Suppressor macrophage (primary cell): ENCODE data around the gene ZIC4.
A peak's percentile ranks its signal among the peaks of the same experiment; 100 is the strongest.

Experiments
- DNase-seq, 4 experiments: peaks; one replicate each; pipeline ENCODE4 v3.0.0-alpha.2; 2020 to 2022

The ZIC4 gene

DNA sequence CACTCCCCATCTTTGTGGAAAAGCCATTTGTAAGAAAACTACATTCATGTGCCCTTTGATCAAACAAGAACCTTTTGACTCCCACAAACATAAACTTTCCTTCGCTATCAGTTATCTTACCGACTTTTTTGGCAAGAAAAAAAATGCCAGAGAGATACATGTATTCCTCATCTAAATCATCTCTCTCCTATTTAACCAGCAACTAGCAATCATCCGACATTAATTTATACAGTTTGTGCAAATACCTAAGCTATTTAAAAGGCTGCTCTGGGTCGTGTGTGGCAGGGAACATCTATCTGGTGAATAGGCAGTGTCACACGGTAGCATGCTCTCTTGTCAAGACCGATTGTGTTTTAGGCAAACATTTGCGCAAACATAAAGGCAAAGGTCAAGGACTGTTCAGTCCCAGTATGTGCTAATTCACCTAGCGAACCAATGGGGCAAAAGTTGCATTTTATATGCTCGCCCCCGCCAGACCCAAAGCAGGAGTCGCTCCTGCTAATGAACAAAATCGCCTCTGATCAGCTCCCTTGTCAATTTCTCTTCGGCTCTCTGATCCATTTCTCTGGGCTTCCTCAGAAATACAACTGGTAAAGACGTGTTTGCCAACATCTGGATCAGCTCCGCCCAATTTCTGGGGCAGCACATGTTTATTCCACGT, 37.7 kb downstream of the ZIC4 start:
- DNase-seq = no peak

DNA sequence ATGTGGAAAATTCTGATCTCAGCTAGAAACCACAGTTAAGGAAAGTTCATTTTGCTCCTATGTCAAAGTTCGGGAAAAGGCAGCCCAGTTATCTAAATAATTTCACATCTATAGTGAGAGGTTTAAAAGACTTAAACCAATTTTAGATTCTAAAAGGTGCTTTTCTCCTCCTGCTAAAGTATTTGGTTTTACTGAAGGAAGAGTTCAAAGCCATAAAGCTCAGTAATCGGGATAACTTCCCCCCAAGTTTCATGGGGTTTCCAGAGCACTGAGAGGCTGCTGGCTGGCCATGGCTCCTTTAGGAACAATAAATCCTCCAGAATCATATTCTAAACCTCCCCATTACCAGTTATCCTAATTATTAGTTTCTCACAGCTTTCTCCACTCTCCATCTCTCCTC, 38.2 kb downstream of the ZIC4 start:
- no peak for DNase-seq

DNA sequence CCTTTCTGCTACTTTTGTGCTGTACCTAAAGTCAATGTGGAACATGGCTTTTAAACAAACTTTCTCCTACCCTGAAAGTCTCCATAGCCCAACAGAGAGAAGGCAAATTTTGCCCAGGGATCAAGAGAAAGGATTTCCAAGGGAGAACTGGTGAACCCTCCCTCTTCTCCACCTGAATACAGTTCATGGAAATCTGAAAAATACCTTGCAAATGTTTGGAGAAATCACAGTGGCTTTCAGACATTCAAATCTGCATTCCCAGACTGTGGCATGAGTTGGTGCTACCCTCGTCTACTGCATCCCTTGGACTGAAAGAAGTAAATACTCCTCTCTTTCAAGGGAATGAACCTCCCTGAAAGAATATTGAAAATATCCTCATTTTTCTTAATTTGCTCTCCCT, 38.7 kb downstream of the ZIC4 start:
- no peak for DNase-seq

DNA sequence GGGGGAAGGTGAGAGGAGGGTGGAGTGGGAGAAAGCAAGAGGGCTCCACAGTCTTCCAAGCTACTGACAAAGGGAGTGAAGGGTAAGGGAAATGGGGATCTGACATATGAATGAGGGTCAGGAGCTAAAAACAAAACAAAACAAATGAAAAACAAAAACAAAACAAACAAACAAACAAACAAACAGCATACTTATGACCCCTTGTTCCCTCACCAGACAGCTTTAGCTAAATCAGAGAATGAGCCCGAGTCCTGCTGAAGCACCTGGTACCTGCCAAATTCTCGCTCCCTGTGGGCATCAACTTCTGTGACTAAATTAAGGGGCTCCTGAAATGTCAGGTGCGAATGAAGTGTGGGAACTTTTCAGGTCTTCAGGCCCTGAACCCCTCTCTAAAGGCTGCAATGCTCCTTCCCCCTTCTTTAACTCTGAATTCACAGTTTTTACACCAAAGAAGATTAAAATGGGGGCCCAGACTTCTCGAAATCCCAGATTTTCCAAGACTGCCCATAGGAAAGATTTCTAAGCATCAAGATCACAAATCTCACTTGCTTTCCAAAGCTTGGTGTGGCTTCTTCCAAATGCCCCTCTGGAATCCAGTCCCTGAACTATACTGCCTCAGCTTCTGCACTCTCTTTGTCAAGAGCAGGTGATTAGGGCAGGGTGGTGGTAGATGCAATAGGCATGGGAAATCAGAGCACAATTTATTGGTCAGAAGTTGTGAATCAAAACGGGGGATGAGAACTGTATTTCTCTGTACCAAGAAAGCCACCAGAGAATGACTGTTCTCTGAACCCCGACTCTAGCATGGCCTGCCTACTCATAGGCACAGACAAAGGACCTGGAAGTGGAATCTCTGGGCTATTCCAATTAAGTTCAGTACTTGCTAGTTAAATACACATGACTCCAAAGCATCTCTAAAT, 40.9 kb downstream of the ZIC4 start:
- DNase-seq = no peak

DNA sequence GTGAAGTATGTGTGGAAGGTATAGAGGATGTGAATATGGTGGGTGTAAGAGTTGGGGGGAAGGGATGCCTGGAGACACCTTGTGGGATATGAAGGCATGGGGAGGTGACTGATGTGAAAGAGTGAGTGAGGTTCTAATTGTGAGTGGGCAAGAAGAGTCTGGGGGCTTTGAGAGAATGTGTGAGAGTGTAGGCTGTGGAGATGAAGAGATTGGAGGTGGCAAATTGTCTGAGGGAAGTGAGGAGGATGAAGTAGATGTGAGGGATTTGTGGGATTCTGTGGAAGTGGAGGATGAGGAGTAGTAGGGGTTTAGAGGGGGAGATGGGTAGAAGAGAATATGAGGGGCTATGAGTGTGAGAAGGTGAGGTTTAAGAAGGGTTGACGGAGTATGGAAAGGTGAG, 41.6 kb downstream of the ZIC4 start:
- DNase-seq = no peak

DNA sequence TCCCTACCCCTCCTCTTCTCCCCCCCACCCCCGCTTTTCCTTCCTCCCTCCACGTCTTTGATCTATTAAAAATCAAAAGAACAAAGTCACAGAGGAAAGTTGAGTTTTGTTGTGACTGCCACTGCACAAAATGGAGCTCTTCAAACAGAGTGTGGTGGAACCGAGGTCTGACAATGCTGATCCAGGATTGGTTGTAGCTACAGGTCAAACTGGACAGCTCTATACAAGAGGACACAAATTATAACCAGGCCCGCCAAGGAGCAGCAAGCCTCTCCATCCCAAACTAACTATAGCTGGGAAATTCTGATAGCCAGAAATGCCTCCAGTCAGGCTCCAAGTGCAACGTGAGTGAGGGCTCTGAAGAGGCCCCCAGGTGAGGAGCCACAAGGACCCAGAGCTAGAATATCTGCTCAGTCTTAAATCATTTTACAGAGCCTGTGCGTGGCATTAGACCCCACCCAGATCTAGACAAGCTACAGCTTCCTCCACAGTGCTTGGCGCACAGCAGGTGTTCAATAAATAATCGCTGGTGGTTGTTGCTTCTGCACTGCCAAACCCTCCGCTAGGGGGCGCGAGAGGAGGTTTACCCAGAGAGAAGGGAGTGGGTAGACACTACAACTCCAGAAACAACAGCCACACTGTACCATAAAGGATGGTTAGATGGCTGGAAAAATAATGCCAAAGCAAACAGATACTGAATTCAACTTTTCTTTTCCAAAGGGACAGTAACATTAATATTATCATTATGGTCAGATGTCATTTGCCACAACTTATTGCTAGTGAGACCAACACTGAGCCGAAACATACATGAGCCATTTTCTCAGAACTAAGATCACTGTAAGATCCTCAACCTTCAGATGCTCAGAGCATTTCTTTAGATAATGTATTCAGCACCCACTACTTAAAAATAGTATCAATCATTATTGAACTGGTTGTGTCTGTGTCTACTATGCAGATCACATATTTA, 44.6 kb downstream of the ZIC4 start:
- DNase-seq = peak; percentile 35 to 69 (median 48)

DNA sequence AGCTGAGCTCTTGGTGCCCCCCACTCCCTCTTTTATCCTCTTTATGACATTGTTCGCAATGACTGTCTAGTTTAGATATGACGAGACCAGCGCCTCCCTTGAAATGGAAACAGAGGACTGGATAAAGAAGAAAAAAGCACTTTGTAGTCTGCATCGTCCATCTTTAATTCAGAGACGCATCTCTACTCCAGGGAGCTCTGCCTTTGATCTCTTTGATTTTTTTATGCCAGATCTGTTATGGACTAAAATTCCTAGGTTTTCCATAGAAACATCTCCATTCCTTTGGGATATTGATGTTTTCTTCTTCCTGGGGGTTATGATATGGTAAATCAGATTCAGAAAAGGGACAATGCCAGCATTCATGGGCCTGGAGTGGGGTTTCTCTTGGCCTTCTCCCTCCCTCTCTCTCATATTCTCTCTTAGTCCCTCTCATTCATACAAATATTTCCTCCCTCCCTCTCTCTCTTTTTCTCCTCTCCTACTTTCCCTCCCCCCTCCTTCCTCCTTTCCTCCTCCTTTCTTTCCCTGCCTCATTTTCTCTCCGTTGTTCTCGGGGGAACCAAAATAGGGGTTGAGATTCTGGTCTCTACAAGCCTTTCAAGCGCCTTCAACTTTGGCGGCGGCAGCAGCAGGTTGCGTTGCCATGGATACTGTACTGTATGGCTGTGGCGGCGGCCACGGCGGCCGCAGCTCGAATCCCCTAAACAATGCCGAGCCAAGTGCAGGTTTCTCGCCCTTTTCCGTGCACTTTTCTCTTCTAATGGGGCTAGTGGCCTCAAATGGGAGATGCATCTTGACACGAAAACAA, 45.5 kb downstream of the ZIC4 start:
- DNase-seq = no peak

DNA sequence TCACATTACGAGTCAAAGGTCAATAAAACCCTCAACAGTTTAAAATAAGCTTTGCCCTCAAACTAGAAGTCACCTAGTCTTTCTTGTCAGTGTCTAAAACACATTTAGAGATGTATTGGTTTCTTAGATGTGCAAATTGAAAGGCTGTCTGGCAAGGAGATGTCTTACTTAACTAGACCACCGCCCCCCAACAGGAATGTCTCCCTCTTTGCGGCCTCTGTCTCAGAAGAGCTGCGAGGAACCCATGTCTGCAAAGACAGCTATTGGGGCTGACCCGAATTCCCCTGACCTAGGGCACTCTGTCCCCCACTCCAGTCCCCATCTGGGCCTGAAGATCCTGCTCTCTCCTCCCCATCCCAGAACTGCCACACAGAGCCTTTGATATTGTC, 46.3 kb downstream of the ZIC4 start:
- no peak for DNase-seq

DNA sequence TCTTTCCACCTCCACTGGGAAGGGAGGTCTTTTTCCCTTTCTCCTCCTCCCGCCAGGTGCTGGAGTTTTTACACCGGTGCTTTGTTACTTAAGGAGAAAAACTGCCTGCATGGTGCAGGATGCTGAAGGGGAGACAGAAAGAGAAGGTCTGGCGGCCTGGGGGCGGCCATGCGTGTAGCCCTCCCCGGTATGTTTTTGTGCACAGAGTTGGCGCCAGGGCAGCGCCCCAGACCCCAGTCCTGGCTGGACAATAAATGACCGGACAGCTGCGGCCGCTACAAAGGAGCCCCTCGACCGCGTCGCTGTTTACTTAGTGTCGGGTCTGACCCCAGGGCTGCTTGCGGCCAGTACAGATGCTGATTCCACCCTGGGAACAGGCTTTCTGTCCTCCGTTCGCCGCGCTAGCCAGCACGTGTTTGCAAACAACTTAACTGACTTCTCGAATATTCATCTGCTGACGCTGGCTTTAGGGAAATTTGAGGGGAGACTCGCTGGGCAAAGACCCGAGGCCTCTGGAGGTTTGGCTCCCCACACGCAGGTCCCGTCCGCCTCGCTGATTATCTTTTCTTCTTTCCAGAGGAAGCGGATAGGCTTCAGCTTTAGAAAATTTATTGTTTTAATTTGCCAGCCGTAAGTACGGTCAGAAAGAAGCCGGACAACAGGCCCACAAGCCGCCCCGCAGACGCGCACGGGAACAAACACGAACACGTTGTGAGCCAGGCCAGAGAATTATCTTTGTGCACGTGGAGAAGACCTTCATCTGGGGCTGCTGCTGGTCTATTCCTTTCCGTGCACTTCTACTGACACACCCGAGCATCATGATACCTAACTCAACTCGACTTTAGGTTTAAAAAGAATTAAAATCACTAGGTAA, 46.9 kb downstream of the ZIC4 start:
- no peak for DNase-seq

DNA sequence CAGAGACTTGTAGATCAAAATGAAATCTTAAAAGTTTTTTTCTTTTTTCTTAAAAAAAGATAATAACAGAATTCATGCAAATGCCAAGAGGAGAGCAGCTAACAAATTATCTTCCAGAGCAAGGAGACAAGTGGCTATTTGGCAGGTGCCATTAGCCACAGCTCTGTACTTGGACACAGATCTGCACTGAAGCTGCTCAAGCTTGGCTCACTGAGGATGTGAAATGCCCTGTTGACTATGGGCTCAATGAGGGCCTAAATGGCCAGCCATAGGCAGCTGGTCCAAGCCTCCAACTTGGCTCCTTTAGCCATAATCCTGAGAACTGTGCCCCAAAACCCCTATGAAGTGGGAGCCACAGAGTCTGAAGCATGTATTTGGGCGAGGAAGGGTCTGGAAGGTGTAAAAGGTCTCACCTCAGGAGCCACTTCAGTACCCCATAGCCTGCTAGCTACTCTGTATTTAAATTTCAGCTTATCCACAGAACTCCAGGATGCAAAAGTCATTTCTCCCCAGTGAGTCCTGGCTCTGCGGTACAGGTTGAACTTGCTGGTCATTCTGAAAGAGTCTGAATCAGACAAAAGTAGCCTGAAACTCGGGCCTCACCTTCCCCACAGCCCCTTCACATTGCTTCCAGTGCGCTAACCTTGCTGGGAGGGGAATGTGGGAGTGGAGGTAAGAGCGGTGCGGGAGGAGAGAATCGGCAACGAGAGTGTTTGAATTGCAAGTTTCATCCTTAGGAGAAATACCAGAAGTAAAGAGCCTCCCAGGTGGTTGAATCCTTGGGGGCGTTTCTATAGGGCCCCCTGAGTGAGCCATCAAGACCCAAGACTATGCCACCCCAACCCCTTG, 48.0 kb downstream of the ZIC4 start:
- no peak for DNase-seq

DNA sequence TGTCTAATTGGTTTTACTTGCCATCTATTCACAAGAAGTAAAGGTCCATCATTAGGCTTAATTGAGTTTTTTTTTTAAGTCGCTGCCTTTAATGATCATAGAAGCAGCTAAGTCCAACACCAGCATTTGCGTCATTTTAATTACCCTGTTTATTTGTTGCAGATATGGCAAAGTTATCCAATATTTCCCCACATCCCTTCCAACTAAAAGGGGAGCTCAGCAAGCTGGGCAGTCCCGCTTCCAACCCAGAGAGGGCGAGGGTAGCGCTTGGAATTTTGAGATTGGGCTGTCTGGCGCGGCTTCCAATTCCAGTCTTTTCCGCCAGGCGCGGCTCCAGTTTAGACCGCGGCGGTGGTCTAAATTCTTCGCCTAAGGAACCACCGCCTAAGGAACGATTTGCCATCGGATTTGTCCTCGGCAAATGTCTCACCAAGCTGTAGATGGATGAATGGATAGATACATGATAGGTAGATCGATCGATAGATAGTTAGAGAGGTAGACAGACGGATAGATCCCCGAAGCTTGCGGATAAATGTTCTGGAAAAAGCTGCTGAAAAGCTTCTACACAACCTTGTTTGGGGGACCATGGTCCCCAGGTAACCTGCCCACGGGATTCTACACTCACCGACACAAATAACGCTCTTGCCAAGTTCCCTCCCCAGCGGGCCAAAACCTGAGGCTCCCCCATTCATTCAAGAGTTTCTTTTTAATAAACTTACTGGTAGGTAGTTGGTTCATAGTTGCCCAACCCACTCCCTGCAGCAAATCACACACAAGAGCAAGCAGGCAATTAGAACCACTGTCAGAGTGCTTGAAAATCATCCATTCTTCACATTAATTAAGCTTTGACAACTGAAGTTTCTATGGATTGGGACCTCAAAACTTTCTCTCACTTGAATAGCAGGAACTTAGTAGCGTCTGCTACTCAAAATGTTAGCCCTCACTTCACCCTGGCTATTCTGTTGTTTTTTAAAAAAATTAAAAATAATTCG, 49.1 kb downstream of the ZIC4 start:
- DNase-seq = no peak

DNA sequence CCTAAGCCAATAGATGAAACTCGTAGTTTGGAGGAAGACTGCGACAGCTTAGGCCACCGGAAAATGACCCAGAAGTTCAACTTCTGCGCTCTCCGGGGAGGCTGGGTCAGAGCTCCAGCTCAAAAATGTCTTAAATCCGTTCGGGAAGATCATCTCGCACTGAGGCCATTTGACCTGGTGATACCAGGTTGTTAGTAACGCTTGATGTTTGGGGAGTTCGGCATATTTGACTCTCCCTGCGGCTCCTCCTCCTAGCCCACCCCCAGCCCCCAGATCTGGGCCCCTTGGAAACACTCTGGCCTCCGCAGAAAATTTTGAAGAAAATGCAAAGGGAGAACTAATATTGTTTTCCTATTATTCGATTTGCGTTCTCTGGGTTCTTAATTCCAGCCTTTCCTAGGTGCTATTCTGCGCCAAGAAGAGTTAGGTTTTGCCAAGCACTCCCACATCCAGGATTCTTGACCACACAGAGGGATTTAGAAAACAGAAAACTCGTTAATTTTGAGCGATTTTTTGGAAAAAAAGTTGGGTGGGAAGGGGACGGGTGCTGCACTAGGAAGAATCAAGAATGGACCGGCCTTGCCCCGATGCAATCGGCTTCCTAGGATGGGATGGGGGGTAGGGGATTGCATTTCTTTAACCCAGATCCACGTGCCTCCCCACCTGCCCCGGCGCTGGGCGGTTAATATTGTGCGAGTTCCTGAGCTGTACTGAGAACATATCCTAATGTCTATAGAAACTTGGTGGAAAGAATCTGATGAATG, 50.0 kb downstream of the ZIC4 start:
- no peak for DNase-seq

DNA sequence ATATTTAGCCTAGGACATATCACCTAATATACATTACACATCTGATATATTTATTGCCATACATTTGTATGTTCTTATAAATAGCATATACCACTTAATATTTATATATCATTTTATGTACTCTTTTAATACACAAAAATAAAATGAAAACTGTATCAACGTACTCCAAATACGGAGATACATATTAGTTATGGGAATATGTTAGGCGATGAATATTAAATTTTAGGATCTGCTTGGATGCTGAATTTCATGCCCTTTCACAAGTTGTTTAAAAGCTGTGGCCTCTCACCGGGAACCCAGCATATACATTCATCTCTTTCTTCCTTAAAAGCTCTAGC, 50.6 kb downstream of the ZIC4 start:
- DNase-seq = no peak

DNA sequence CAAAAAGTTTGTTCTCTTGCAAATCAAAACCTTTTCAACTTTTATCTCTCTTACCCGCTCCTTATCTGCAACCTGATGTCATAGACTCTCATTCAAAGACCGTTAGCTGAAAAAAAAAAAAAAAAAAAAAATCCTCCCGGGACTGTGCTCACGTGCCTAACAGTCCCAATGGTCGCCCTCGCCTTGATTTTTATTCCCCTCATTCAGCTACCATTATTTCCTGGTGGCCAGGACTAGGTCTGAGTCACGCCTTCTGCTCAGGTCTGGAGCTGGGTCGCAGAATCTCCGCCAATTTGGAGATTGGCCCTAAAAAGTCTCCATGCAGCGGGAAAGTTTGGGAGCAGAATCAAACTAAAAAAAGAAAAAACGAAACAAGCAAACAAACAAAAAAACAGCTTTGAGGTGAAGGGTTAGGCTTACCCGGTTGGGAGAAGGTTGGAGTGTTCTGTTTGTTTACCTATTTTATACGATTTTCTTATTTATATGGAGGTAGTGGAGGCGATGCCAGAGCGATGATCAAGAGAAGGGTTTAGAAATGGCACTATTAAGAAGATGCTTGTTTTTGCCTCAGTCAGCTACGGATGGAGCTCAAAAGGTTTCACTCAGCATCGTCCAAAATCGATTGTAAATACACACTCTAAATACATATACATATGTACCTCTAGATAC, 51.1 kb downstream of the ZIC4 start:
- DNase-seq = no peak

DNA sequence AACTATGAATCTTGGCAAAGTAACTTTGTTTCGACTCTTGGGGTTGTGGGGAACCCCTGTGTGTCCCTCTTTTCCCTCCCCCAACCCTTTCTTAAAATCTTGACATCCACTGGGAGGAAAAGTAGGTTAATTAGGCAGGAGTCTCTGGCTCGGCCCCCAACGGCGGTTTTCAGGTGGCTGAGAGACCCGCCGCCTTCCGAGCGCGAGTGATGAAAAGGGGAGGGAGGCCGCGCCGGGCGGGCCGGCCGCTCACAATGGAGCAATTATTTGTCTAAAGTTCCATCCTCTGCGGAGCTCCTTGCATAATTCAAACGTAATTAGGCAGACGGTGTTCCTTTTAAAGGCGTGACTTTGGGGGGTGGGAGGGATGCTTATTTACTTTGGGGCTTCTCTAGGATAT, 51.7 kb downstream of the ZIC4 start:
- no peak for DNase-seq

DNA sequence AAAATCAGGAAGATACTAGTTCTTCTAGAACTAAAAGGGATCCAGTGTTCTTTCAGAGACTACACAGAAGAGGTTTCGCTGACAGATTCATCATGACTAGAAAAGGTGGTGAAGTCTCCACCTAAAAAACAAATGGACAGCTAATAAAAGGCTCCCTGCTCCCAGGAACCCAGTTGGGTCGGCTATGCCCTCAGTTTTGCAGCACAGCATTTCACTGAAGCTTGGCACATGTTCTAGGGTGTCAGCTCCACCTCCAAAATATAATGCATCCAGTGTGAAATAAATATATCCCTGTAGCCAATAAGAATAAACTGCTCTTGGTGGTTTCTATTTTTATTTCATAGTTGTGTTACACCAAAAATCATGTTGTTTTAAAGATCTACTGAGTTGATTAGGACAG, 55.0 kb downstream of the ZIC4 start:
- DNase-seq = no peak

DNA sequence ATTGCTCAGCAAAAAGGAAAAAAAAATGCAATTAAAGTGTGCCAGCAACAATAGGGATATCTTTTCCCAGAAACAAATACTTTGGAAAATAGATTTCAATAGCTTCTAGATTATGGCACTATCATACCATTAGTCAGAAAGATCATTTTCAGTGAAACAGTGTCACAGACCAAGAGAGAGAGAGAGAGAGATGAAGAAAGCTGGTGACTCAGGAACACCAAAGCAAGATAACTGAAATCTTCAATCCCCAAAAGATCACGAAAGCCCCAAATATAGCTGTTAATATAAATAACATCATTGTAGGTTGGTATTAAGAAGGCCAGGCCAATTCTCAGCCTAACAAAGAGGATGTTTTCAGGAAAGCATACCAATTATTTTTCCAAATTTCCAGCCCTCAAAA, 57.4 kb downstream of the ZIC4 start:
- no peak for DNase-seq

DNA sequence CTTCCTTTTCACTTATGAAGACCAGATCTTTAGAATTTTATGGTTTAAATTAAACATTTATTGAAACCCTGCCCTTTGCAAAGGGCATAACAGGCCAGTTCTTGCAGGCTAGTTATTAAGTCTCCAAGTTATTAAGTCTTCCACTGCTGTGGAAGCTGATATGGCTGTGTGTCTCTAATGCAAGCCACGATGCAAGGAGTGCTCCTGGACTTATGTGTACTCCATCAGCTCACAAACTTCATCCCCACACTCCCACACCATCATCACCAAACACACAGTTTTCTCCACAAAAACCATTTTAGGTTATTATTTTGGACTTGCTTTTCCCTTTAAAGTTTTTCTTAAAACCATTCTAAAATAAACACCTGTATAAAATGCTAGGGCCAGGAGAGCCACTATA, 62.4 kb downstream of the ZIC4 start:
- DNase-seq = no peak
